ENCODE data around the gene ZDHHC16.
"Not testable (repeated sequence)": the region's sequence is repeated elsewhere in the genome, so short reads cannot be mapped to it uniquely, and the experiment has no call there.

ZDHHC16 gene

DNA sequence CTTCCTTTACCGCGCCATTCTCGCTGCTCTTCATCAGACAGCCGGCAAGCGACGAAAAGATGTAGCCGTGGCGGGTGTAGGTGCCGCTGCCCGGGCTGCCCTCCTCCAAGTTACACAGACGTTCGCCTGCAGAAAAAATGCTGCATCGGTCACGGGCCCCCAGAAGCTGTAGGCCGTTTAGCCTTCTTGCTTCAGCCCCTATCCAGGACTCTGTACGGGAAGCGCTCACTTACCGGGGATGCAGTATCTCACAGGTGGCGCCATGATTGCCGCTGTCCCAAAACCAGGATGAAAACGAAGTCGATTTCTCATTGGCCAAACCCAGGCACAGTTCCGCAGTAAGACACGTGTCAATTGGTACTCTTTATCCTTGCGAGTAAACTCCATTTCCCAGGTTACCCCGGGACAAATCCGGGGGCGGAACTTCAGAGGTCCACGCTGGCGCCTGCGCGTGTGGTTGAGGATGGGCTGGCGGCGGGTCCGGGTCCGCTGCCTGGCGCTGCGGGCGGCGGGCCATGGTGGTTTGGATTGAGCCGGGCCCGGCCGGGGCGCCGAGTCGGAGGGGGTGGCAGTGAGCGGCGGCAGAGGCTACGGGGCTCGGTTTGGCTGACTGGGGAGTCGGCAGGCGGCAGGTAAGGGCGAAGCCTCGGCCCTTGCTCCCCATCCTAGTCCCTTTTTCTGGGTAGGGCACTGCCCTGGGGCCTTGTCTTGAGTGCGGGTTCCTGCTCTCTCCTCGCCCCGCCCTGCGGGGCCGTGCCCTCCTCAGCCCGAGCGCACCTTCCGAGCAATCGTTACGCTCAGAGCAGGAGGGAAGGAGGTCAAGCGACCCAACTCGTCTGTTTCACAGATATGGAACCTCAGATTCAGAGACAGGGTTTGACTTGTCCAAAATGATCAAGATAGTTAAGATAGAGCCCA is at the start of gene ZDHHC16, which contains the start of gene EXOSC1:
TSS of gene ZDHHC16 (plus strand) at position 454 of the 918 bp plus-strand sequence. CDS start 5,501 bp downstream, outside the sequence.
TSS of gene EXOSC1 (minus strand) at position 285 of the 918 bp plus-strand sequence. CDS start at position 264, 21 bp downstream.
- peak; percentile 85 to 92 (median 89) for DNase-seq (ENCODE audit: low read depth in 3 of 3)

DNA sequence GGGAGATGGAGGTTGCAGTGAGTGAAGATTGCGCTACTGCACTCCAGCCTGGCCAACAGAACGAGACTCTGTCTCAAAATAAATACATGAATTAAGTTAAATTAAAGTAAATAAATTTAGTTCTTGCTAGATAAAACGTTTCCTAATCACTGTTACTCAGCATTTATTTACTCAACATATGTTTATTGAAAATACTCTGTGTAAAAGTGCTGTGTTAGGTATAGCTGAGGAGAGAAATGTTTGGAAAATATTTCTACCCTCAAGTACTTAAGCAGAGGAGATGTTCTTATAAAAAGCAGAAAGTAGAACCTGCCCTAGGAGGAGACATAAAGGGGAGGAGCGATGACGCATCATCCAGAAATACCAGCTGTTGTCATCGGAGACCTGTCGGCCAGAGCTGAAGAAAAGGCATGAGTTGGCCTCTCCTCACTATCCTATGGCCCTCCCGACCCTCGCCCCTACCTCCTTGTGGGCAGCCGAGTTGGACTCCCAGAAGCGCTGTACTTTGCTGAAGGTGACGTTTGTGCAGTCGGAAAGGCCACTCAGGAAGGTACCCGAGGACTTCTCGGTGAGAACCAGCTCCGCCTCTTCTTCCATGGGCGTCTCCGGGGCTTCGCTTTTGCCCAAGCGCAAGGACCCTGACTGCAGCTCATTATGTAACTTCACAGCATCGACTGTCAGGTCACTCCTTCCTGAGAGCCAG is 46.0 kb upstream of the ZDHHC16 start:
- DNase-seq (ENCODE audit: low read depth in 3 of 3), result no peak

DNA sequence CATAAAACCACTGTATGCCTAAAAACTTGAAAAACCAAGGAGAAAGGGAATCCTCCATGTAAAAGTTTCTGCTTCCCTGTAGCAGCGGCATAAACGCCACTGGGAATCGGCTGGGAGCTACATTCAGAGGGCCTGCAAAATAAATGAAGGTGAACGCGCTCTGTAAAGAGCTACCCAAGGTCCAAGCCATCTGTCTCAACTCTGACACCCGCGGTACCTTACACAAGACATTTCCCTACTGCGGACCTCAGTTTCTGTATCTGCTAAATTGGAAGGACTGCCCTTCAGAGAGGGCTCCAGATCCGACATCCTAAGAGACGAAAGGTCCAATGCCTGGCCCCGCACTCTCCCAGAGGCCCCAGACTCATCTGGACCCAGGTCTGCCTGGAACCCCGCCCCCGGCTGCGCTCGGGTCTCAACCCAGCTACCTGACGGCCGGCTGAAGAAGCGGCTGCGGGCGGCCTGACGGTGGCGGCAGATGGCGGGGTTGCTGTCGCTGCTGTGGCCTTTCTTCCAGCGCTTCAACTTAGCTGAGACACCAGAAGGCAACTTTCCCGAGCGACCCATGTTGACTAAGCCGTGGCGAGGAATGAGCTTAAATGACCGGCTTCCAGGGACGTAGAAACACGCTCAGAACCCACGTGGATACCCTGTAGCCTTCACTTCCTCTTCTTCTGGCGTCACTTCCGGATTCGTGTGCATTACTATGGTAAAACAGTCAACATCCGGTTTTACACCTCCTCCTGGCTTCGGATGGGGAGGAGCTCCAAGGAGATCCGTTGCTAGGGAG is 45.1 kb upstream of the ZDHHC16 start, which contains the start of gene RRP12:
TSS of gene RRP12 (minus strand) at position 676 of the 790 bp plus-strand sequence. CDS start at position 567, 109 bp downstream.
- DNase-seq (ENCODE audit: low read depth in 3 of 3), result peak; percentile 61 to 74 (median 70)

GRCh38 chr10:97401455-97401919 is 44.5 kb upstream of the ZDHHC16 start:
- no peak for DNase-seq (ENCODE audit: low read depth in 3 of 3)

GRCh38 chr10:97404044-97404443 is 41.9 kb upstream of the ZDHHC16 start:
- DNase-seq (ENCODE audit: low read depth in 3 of 3), result no peak

GRCh38 chr10:97406064-97406463 is 39.9 kb upstream of the ZDHHC16 start:
- DNase-seq (ENCODE audit: low read depth in 3 of 3), result no peak

GRCh38 chr10:97406483-97406882 is 39.5 kb upstream of the ZDHHC16 start:
- DNase-seq (ENCODE audit: low read depth in 3 of 3), result not testable (repeated sequence)

- no peak for DNase-seq (ENCODE audit: low read depth in 3 of 3)
These were observed 38.6 kb upstream of the ZDHHC16 start for GRCh38 chr10:97407211-97407951.

- no peak for DNase-seq (ENCODE audit: low read depth in 3 of 3)
These were observed 38.1 kb upstream of the ZDHHC16 start for GRCh38 chr10:97407952-97408248.

GRCh38 chr10:97408496-97408992 is 37.4 kb upstream of the ZDHHC16 start:
- no peak for DNase-seq (ENCODE audit: low read depth in 3 of 3)

DNA sequence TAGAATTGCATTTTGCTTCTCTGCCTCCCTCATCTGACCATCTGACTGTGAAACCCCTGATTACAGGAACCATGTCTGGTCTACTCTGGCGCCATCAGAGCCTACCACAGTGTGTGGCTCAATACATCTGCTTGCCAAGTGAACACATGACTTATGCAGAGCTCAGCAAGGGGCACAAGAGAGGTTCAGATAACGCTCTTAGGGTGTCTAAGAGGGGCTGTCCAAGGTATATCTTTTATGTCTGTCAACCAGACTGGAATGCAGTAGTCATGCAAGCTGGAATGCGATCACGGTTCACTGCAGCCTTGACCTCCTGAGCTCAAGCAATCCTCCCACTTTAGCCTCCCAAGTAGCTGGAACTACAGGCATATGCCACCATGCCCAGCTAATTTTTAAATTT is 34.6 kb upstream of the ZDHHC16 start:
- no peak for DNase-seq (ENCODE audit: low read depth in 3 of 3)

DNA sequence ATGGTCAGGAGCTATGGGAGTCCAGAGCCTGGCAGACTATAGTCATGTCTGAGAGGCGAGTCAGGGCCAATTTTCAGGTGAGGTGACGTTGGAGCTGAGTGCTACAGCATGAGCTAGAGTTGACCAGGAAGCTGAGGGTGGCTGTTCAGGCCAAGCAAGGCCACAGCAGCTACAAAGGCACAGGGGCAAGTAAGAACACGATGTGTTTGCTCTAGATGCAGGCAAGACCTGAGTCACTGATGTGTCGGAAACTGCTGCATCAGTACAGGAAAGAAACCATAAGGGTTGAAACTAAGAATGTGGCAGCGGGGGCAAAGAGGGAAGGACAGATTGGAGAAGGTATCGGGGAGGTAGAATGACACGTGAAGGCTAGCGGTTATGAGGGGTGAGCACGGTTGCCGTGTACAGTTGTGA is 33.1 kb upstream of the ZDHHC16 start:
- DNase-seq (ENCODE audit: low read depth in 3 of 3), result peak in 2 of 3 donors; percentile 59 to 66

- DNase-seq (ENCODE audit: low read depth in 3 of 3), result no peak
These were observed 29.4 kb upstream of the ZDHHC16 start for GRCh38 chr10:97416565-97416964.

DNA sequence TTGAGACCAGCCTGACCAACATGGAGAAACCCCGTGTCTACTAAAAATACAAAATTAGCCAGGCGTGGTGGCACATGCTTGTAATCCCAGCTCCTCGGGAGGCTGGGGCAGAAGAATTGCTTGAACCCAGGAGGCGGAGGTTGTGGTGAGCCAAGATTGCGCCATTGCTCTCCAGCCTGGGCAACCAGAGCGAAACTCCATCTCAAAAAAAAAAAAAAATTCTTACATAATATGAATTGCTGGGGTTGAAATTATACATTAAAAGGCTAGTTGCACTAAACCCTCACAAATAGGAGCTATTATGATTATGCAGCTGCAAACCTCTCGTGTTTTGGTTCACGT is 22.2 kb upstream of the ZDHHC16 start:
- DNase-seq (ENCODE audit: low read depth in 3 of 3), result not testable (repeated sequence)

- DNase-seq (ENCODE audit: low read depth in 3 of 3), result peak; percentile 91 to 93 (median 92)
These were observed 19.8 kb upstream of the ZDHHC16 start, which contains the start of gene PGAM1 for GRCh38 chr10:97425964-97426775. TSS of gene PGAM1 (plus strand) at chr10:97426191. CDS start at chr10:97426308, 117 bp downstream.

GRCh38 chr10:97426776-97427570 is 19.0 kb upstream of the ZDHHC16 start:
- DNase-seq (ENCODE audit: low read depth in 3 of 3), result no peak

DNA sequence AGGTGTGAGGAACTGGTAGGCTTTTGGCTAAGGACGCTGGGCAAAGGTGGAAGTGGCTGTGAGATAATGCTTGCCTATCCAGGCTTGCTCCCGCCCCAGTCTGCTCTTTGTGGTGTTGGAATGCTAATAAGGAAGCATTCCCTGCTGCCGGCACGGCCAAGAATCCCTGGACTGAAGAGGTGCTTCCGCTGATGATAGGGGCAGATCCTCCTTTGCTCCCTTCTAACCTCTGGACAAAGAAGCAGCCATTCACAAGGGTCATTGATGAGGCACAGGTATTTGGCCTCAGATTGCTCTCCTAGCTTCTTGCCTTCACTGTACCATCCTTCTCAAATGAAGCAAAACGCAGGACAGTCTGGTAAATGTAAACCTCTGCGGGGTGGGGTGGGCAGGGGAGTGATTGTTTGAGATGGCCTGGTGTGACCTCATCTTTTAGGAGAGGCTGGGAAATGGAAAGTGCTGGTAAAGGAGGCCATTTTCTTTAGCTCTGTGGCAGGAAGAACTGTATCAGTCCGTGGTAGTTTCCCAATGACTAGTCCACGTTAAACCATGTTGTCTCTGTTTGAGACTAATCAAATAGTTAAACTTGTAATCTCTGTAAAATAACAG is 18.3 kb upstream of the ZDHHC16 start:
- DNase-seq (ENCODE audit: low read depth in 3 of 3), result no peak

GRCh38 chr10:97428572-97428981 is 17.4 kb upstream of the ZDHHC16 start:
- no peak for DNase-seq (ENCODE audit: low read depth in 3 of 3)

DNA sequence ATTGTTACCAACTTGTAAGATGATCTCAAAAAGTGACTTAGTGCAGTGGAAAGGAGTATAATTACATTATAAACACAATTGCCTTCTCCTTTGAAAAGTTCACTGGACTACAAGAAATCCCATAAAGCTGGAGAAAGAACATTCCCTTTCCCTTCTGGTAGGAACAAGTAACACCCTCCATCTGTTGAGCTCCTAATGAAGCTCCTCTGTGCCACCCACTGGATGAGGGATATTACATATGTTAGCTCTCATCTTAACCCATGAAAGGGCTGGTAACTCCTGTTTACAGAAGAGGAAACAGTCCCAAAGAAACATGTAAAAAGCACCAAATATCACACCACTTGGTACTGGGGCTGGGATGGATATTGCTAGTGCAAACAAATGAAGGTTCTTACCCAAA is 11.9 kb upstream of the ZDHHC16 start:
- no peak for DNase-seq (ENCODE audit: low read depth in 3 of 3)

Data from stimulated activated CD4-positive, alpha-beta T cell treated with anti-CD3 and anti-CD28 coated beads, TNF-alpha, amount 100 ng/mL, for 48 hours (primary cell).